T-helper 22 cell (primary cell): ENCODE measurements around the gene HSD17B2.
"Not testable (repeated sequence)": the region's sequence is repeated elsewhere in the genome, so short reads cannot be mapped to it uniquely, and the experiment has no call there.

Experiments
- DNase-seq: peaks from one replicate; pipeline ENCODE4 v3.0.0-alpha.2; 2020; ENCODE audit warnings: low read depth

The HSD17B2 gene

GRCh38 chr16:82082097-82082496 lies 47.0 kb downstream of the HSD17B2 start:
- DNase-seq: no peak

DNA sequence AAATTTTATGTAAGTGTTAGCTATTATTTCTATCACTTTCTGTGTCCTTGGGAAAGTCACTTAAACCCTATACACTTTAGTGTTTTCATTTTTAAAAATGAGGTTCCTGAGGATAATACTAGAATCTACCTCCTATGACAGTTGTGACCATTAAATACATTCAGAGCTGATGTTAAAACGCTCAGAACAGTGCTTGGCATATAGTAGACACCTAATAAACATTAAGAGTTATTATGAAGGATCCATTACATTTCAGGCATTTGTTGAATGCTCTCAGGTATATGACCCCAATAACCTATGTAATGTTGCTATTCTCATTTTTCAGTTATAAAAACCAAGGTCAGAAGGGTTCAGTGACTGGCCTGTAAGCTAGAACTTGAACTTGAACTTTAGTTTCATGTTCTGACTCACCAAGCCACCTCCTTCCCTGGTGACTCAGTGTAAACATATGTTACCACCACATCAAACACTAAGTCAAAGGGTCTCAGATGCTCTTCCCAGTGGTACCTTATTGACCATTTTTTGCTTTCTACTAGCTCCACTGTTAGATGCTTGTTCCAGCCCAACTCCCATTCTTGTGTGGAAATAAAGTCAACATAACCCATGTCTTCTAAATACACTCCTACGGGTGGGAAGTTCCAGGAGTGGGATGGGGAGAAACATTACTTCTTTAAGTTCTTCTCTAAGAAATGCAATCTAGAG lies 47.6 kb downstream of the HSD17B2 start:
- DNase-seq: no peak

- no peak for DNase-seq
Measured at GRCh38 chr16:82083710-82084353, 48.8 kb downstream of the HSD17B2 start.

DNA sequence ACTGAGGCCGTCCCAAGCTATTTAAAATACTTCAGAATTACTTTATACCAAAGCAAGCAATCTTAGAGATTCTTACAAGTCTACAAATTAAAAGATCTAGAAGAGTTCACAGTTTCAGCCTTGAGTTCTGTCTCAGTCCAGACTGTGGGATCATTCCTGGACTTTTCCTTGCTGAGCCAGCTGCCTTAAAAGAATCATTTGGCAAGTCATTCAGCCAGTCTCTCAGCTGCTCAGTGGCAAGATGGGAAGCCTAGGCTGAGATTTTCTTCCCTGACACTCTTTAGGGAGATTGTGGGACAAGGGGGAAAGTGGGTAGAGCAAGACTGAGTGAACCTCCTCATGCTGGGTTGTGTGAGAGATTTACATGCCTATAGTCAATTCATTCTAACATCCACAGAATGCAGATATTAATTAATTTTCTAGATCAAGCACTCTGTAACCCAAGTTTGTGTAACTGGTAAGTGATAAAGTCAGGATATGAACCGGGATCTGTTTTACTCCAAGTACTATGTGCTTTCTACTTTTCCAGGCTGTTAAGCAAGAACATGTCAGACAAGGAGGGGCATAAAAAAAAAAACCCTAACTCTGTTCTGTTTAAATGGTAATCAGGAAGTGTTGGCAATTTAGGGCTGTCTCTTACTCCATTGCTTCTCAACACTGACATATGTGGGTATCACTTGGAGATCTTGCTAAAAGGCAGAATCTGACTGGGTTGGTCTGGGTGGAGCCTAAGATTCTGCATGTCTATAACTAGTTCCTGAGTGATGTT lies 50.1 kb downstream of the HSD17B2 start:
- no peak for DNase-seq

DNA sequence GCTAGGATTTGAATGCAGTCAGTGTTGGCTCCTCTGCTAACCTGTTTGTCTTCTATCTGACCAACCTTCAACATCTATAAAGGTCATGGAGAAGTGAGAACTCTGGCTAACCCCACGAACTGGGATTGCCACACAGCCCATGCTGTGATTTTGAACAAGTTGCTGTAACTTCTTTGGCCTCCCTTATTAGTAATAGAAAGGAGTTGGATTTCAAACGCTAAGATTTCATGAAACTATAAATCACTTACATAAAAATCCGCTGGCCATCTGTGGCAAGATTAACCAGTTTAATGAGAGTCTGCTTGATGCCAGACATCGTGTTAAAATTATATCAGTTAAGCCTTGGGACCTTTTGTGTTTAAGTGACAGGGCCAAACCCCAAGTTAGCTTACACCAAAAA lies 53.4 kb downstream of the HSD17B2 start:
- no peak for DNase-seq

DNA sequence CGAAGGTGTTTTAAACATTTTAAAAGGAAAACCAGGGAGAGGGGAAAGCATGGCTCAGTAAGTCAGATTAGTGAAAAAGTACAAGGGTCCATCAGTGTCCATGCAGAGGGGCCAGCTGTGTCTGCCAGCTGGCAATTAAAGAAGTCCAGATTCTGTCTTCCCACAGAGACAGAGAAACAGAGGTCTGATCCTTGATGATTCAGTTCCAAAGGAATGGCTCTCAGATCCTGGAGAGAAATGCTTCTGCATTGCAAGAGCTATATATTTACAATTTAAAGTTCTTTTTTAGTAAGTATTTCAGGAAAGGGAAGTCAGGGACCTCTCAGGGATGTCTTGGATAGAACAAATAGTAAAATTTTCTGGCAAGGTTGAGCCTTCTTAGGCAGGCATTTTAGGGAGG lies 56.2 kb downstream of the HSD17B2 start:
- DNase-seq: no peak

DNA sequence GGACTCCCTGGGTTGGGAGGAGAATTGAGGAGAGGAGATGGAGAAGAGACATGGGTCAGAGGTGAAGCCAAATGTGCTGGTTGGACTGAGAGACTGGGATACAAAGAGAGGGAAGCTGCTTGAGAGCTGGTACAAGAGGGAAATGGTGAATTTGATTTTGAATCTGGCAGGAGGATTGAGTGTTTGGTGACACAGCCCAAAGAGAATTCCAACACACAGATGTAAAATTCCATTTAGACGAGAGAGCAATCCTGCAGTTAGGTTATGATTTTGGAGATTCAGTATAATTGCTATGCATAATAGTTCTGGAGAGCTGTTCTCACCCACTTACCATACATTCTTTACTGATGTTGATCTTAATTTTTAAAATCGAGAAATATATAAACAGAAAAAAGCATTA lies 57.7 kb downstream of the HSD17B2 start:
- DNase-seq: no peak

GRCh38 chr16:82093666-82094300 lies 58.7 kb downstream of the HSD17B2 start:
- DNase-seq: no peak

- no peak for DNase-seq
Measured at GRCh38 chr16:82094942-82095540, 60.0 kb downstream of the HSD17B2 start.

GRCh38 chr16:82096641-82097040 lies 61.6 kb downstream of the HSD17B2 start:
- no peak for DNase-seq

GRCh38 chr16:82105107-82105506 lies 70.1 kb downstream of the HSD17B2 start:
- no peak for DNase-seq

DNA sequence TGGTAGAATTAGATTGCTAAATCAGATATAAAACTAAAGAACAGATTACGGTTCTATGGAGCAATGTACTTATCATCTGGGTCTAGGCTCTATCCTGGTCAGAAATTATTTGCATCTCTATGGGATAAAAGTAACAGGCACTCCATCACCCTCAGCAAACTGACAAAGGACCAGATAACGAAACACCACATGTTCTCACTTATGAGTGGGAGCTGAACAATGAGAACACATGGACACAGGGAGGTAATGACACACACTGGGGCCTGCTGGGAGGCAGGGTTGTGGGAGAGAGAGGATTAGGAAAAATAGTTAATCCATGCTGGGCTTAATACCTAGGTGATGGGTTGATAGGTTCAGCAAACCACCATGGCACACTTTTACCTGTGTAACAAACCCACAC lies 73.0 kb downstream of the HSD17B2 start:
- DNase-seq: no peak

GRCh38 chr16:82108774-82109173 lies 73.7 kb downstream of the HSD17B2 start:
- DNase-seq: no peak

DNA sequence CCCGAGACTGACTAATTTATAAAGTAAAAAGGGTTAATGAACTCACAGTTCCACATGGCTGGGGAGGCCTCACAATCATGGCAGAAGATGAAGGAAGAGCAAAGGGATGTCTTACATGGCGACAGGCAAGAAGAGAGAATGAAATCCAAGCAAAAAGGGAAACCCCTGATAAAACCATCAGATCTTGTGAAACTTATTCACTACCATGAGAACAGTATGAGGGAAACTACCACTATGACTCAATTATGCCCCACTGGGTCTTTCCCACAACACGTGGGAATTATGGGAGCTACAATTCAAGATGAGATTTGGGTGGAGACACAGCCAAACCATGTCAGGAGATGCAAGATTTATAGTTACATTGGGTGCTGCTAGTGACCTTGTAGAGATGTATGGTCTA lies 74.2 kb downstream of the HSD17B2 start:
- DNase-seq: not testable (repeated sequence)

DNA sequence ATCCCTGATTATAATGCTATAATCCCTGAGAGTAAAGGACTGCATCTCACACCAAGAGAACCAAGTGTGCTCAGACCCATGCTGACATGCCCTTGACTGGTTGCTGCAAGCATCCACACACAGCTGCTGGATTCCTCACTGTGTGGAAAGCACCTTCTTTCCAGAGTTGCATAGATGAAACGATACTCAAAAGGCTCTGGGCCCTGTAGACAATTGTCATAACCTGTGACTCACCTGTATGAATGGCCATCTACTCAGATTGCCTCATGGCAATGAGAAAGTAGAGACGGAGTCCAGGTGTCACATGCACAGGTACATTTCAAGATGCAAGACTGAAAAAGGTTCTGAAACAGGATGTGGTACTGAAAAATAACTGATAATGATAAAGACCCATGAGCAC lies 76.9 kb downstream of the HSD17B2 start:
- DNase-seq: no peak

DNA sequence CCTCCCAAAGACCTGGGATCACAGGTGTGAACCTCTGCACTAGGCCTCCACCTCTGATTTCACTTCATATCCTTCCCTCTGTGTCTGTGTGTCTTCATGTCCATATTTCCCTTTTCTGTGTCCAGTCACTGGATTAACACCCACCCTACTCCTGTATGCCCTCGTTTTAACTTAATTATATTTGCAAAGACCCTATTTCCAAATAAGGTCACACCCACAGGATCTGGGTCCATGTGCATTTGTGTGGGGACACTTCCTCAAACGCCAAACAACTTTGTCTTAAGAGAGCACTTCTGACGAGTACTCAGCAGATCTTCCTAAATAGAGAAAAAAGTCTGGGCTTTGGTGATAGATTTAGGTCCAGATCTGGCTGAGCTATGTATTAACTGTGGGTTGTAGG lies 78.7 kb downstream of the HSD17B2 start:
- no peak for DNase-seq

GRCh38 chr16:82116535-82116934 lies 81.5 kb downstream of the HSD17B2 start:
- DNase-seq: no peak

DNA sequence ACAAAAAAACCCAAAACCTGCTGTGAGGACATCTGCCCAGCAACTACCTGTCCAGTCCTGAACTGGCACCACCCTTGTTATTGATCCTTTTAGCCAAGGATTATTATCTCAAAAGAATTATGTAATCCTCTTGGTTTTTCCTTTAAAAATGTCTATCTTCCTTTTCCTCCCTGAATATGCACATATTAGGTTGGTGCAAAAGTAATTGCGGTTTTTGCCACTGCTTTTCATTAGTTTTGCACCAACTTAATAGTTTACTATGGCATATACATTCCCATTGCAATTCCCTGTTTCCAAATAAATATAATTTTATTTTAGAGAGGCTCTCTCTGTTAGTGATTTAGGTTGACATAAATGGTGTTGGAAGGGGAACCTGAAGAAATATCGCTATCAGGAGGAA lies 83.7 kb downstream of the HSD17B2 start:
- DNase-seq: no peak

GRCh38 chr16:82119405-82119804 lies 84.4 kb downstream of the HSD17B2 start:
- no peak for DNase-seq

- no peak for DNase-seq
Measured at GRCh38 chr16:82124651-82125050, 89.6 kb downstream of the HSD17B2 start.

GRCh38 chr16:82129881-82130280 lies 94.8 kb downstream of the HSD17B2 start:
- DNase-seq: no peak

- DNase-seq: peak; percentile 1
Measured at GRCh38 chr16:82133798-82134197, 98.7 kb downstream of the HSD17B2 start.
